NCI-H1417 treated with DMSO at 0.1 percent for 48 hours (cell line): ENCODE results near the gene ALCAM.

Experiments used
- DNase-seq: peaks from one replicate; lab custom pipeline; 2025; lab: John Stamatoyannopoulos, UW

Gene ALCAM

DNA sequence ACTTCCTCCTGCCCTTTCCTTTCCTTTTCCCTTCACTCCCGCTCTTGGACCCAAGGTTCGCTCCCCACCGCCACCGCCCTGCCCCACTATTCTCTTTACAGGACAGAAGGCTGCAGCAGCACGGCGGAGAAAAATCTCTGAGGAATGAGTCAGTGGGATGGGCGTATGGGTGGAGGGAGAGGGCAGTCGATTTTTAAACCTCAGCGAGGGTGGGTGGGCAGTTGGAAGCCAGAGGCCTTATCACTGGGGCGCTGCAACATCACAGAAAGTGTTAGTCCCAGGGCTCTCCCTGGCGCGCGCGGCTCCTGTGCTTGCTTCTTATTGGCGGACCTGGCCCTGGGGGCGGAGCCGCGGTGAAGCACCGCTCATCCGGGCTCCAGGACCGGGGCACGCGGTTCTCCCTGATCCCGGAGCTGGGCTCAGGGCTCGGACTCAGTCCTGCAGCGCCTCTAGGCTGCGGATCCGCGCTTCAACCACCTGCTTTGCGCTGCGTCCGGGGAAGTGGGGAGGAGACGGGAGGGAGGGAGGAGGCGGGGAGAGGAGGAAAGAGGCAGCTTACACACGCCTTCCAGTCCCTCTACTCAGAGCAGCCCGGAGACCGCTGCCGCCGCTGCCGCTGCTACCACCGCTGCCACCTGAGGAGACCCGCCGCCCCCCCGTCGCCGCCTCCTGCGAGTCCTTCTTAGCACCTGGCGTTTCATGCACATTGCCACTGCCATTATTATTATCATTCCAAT is at the start of gene ALCAM:
TSS of gene ALCAM (plus strand) at position 584 of the 737 bp plus-strand sequence.
- DNase-seq: peak; percentile 91

DNA sequence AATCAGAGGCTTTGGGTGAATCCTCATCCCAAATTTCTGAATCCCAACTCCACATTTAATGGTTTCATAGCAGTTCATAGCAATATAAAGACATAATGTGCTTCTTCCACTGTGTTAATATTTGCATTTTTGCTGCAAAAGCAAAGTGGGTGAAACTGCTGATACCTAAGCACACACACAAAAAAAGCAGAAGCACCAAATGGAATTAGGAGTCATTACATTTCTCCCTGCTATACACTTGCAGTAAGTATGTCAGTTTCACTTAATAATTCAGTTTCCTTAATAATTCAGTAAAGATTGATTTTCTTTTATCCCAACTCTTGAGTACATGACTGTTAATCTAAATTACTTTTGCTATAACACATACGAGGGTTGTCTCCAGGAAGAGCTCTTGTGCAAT is 48.9 kb upstream of the ALCAM start:
- no peak for DNase-seq

- DNase-seq: no peak
Measured at GRCh38 chr3:105322570-105323273, 44.0 kb upstream of the ALCAM start.

GRCh38 chr3:105323274-105323599 is 43.5 kb upstream of the ALCAM start:
- DNase-seq: no peak

DNA sequence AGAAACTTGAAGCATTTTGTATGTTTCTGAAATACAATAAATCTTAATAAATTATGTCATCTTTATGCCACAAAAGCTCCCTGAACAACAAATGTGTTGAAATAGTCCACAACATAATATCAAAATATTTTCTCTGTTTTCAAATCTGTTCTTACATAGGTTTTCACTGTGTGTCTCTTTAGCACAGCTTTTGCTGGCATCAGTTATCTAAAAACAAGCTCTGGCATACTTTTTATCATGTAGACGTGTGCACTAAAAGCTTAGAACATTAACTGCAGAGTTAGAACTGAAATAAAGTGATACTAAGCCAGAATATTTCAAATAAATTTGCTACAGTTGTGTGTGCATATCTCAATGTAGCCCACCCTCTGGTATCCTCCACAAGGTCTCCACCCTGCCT is 41.8 kb upstream of the ALCAM start:
- no peak for DNase-seq

GRCh38 chr3:105327662-105328337 is 38.9 kb upstream of the ALCAM start:
- DNase-seq: no peak

DNA sequence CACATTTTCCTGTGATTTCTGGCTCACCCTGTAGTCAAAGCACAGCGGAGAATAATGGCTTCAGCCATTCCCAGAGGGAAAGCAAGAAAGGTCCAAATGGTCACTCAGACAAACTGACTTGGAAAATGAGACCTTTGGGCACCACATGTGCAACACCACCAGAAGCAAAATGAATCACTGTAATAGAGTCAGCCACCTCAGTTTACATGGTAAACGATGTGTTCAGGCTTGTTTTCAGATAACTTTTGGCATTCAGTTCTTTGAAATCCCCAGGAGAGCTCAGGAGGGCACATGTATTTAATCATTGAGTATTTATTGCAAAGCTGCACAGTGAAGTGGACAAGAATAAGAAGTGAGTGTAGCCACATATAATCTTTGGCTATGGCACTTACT is 38.4 kb upstream of the ALCAM start:
- no peak for DNase-seq

DNA sequence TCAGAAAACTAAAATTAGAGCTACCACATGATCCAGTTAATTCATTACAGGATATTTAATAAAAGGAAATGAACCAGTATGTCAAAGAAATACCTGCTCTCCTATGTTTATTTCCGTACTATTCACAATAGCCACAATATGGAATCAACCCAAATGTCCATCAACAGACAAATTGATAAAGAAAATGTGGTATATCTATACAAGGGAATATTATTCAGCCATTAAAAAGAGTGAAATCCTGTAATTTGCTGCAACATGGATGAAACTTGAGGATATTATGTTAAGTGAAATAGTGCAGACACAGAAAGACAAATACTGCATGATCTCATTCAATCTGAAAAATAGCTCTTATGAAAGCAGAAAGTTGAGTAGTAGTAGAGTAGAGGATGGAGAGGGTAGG is 33.7 kb upstream of the ALCAM start:
- no peak for DNase-seq

DNA sequence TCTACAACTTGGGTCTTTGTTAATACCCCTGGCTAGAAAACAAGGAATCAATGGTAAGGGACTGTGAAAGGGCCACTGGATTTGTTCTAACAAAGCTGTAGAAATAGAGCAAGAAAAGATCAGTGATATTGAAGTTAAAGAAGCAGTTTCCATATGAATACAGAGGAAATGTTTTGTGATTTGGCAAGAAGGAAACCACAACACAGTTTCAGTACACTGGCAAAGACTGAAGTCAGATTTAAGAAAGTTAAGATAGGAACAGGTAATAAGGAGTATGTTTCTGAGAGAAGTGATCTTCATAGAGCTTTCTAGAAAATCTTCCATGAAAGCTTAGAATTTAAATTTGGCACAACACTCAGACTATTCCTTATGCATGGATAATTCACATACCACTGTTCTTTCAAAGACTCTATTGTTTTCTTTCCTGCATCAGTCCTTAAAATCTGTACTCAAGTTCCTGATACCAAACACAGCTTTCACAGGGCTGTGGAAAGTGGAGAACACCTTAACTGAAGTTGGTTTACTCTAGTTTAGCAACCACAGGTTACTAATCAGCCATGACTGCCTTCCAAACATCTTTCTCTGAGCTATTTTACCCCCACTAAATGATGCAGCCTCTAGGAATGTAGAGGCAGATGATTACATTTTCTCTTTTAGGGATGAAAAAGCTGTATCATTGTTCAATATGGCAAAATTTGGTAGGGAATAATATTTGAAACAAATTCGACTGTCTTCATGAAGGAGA is 32.4 kb upstream of the ALCAM start:
- DNase-seq: no peak

DNA sequence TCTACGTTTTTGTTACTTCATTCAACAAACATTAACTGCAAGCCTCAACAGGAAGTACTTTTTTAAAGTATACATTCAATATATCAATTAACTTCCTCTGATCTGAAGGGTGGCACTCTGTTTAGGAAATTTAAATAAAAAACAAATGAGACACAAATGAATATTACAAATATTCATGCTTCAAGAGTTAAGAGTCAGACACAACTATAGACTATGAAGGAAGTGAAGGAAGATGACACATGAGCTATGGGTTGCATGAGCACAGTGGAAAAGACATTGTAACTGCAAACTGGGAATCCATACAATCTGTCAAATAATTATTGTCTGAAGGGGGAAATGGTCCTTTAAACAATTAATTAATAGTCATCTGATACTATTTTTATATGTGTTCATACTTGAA is 26.8 kb upstream of the ALCAM start:
- DNase-seq: no peak

- DNase-seq: no peak
Measured at GRCh38 chr3:105343991-105344390, 22.7 kb upstream of the ALCAM start.

DNA sequence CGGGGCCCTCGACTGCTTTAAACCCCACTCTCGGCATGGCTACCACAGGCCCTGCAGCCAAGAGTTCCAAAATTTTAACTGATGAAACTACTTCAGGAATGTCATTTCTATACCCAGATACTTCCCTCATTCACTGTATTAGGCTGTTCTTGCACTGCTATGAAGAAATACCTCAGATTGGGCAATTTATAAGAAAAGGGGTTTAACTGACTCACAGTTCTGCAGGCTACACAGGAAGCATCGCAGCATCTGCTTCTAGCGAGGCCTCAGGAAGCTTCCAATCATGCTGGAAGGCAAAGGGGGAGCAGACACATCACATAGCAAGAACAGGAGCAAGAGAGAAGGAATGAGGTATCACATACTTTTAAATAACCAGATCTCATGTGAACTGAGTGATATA is 21.6 kb upstream of the ALCAM start:
- no peak for DNase-seq

DNA sequence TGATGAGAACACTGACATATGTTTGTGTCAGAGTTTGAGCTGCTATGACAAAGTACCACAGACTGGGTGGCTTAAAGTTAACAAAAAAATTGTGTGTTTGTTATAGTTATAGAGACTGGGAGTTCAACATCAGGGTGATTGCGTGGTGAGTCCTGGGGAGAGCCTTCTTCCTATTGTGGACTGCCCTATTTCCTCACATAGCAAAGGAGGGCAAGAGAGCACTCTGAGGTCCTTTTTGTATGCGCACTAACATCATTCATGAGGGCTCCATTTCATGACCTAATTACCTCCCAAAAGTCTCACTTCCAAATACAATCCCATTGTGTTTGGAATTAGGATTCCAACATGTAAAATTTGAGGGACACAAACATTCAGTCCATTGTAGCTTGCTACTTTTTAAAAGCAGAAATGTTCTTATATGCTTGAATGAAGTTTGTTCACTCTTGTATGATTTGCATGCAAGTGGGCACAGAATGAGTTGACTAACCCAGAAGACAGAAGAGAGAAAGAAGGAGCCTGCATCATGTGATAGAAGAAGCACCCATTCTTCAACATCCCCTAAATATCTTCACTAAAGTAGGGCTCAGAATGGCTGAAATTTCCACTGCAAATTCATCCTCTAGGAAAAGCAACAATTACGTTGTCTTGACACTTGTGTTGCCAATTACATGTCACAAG is 18.9 kb upstream of the ALCAM start:
- no peak for DNase-seq

DNA sequence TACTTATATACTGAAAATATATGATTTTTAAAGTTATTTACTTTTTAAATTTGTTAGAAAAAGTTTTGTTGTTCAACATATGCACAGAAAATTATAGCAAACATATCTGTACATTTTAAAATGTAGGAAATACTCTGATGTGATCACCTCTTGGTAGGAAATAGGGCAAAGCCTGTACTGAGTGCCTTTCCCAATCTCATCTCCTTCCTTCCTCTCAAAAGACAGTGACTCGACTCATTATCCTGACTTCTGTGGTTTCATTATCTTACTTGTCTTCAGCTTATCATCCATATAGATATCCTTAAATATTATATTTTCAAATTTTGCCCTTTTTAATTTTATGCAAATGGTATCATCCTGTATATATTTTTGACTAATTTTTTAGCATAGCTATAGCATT is 18.4 kb upstream of the ALCAM start:
- no peak for DNase-seq

DNA sequence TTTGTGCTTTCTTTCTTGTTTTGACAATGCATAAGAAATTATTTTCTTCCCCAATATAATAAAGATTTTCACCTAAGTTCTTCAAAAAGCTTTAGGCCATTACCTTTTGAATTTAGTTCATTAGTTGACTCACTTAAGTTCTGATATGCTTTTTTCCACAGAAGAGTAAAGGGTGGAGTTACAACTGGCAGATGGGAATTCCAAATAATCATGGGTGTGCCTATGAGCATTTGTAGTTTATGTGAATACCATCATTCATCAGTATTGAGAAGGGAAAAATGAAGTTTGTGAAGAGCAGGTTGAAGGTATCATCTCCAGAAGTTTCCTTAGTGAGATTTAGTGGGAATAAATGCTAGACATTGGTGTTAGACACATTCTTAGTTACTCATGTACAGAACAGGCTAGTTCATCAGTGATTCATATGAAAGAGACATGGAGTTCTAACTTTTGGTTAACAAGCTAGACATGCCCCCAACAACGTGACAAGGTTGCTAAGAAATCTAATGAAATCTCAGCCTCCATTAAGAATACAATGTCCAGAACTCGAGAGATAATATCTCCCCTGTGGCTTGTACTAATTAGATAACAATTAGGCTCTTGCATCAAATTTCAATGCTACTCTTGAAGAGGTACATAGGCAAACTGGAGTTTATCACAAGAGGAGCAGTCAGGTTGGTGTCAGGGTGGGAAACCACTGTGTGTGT is 16.9 kb upstream of the ALCAM start:
- DNase-seq: no peak

DNA sequence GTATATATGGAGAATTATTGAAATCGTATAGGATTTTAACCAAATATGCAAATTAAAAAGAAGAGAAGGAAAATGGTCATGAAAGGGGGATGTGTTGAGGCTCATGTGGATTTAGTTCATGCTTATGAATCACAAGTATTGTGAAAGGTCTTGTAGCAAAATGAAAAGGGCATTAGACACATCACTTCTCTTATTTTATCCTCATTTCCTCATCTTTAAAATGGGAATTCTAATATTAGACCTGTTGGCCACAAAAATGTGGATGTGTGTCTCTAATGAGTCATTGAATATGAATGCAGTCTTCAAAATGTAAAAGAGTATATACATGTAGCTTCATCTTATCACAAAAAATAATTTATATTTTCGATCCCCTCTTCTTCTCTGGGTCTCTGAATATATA is 14.9 kb upstream of the ALCAM start:
- DNase-seq: no peak

- DNase-seq: no peak
Measured at GRCh38 chr3:105352976-105353375, 13.7 kb upstream of the ALCAM start.

DNA sequence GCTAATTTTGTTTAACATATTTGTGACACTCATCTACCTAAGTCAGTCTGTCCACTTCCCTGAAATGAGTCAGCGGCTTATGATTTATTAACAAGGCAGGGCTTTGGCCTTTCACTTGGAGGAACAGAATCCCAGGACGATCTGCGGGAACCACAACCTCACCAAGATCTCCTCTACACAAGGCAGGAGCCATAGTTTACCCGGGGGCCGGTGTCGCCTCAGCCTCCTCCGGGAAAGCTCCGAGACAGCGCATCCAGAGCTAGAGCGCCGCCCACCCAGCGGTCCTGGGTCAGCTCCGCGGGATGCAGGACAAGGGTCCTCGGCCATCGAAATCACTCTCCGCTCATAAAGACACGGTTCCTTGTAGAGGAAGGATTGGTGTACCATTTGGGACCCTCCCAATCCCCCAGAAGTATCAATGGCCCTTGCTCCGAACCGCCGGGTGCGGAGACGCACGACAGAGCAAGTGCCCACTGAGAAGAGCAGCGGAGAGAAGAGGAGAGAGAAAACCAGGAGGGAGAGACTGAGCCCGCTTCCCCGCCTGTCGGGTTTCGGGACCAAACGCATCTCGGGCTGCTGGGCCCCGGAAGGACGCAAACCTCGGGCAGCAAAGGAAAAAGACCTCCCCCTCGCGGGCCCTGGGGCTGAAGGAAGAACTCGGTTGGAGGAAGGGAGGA is 13.1 kb upstream of the ALCAM start:
- DNase-seq: no peak

DNA sequence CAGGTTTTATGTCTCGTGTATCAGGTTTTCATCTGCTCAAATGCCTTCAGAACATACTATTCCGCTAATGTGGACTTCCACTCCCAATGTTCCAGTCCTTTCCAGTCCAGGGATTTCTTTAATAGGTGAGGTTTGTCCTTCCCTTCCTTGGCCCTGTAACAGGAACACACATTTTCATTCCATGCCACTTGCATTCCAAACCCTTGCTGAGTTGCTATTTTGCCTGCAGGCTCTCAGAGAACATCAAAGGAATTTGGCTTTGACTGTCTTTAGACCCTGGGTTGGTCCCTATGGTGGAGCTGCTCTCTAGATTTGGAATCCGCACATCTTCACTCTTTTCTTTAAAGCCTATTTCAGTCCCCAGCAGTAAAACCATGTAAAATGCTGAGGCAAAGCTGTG is 12.3 kb upstream of the ALCAM start:
- no peak for DNase-seq

DNA sequence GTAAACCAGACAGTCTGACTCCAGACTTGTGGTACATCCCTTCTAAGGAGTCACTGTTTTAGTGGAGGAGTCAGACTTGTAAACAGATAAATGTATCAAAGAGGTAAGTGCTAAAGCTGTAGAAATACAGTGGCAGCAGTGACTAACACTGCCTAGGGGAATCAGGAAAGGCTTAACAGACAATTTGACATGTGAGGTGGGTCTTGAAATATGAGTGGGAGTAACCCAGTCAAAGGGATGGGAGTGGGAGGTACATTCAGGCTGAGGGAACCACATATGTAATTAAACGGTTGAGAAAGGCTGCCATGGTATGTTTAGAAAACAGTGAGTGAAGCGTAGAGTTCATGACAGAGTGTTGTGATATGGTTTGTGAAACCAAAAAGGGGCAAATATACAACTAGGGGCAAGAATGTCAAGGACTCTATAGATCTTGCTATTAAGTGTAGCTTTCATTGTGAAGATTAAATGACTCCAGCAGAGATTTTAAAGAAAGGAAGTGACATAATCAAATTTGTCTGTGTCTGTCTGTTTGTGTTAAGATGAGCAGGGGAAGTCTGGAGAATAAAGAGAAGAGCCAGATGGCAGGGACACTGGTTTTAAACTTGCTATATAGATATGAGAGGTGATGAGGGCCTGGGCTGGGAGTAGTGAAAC is 11.2 kb upstream of the ALCAM start:
- no peak for DNase-seq
